Measurements from ENCODE around the gene RHOH.

The RHOH gene

DNA sequence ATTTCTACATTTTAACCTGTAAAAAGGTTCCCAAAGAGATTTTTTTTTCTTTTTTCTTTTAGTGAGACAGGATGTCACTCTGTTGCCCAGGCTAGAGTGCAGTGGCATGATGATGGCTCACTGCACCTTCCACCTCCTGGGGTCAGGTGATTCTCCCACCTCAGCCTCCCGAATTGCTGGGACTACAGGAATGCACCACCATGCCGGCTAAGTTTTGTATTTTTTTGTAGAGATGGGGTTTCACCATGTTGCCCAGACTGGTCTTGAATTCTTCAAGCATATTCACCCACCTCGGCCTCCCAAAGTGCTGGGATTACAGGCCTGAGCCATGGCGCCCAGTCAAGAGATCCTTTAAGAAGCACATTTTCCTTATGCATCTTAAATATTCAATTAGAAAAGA, 12.6 kb downstream of the RHOH start:
- H3K27ac ChIP-seq (ENCODE audit: low read depth, low read length): no peak overlapping the region
- no peaks in the 10 kb centered on the region; the same call in 1 of the 2 replicates for H3K4me1 ChIP-seq (ENCODE audit: insufficient read depth, low read length)
- no peaks in the 10 kb centered on the region for H3K27me3 ChIP-seq (ENCODE audit: insufficient read depth, low read length)
- no peaks in the 10 kb centered on the region for H3K36me3 ChIP-seq (ENCODE audit: insufficient read depth, low read length)
- no peak overlapping the region for H3K4me3 ChIP-seq (ENCODE audit: low read length)
- WGBS: 94% methylated on average over 4 of the region's 4 CpGs
- no peak overlapping the region for H3K9ac ChIP-seq (ENCODE audit: low read depth, low read length)
- no peaks in the 10 kb centered on the region for H3K9me3 ChIP-seq (ENCODE audit: insufficient read depth, low read depth, low read length)

DNA sequence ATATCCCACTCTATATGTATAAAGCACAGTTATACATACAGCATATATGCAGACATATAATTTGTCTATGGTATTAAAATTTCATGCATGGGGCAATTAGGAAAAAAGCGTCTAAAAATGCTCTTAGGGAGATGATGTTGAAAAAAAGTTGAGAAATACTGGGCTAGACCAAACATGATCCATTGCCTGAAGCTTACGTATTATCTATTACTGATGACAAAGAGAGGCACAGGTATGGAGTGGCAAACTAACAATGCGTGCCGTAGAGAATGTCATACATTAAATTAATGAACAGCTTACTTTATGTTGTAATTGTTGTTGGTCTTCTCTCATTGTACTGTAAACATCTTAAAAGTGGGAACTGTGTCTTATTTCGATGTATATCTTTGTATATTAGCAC, 13.9 kb downstream of the RHOH start:
- Histone ChIP-seq H3K4me1 (ENCODE audit: insufficient read depth, low read length) (no peaks in the 10 kb centered on the region; the same call in 1 of the 2 replicates), H3K27ac (ENCODE audit: low read depth, low read length) (no peak overlapping the region), H3K9ac (ENCODE audit: low read depth, low read length) (no peak overlapping the region), H3K36me3 (ENCODE audit: insufficient read depth, low read length) (no peaks in the 10 kb centered on the region), H3K4me3 (ENCODE audit: low read length) (no peak overlapping the region), H3K9me3 (ENCODE audit: insufficient read depth, low read depth, low read length) (no peaks in the 10 kb centered on the region), H3K27me3 (ENCODE audit: insufficient read depth, low read length) (no peaks in the 10 kb centered on the region)
- WGBS: 96% methylated on average over 4 of the region's 5 CpGs

DNA sequence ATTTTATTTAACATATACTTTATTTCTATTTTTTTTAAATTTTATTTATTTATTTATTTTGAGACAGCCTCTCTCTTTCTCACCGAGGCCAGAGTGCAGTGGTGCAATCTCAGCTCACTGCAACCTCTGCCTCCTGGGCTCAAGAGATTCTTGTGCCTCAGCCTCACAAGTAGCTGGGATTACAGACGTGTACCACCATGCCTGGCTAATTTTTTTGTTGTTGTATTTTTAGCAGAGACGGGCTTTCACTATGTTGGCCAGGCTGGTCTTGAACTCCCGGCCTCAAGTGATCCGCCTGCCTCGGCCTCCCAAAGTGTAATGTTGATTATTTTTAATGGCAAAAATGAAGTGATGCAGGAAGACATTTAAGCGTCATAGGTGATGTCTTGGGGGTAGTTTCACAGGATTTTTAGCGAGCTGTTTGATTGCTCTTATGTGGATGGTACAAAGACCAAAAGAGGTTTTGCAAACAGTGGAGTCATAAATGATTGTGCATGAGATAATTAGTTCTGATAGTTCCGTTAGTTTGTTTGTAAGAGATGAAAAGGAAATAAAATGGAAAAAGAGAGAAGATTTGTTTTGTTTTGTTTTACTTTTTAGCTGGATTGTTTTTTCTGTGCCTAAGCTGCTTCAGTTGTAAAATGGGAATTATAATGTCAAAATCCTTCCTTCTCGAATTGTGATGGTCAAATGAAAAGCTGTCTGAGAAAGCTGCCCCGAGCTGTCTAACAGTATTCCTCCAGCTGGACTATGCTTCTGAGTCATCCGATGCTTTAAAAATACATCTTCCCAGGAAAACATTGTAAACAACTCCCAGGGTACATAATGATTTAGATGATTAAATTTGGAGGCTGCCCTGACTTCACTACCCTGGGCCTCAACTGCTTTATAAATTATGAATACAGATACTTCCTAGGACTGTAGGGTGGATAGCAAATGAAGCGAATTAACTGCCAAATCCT, 14.7 kb downstream of the RHOH start:
- no peaks in the 10 kb centered on the region for H3K27me3 ChIP-seq (ENCODE audit: insufficient read depth, low read length)
- WGBS: 95% methylated on average over 13 of the region's 13 CpGs
- H3K9me3 ChIP-seq (ENCODE audit: insufficient read depth, low read depth, low read length): no peaks in the 10 kb centered on the region
- H3K4me1 ChIP-seq (ENCODE audit: insufficient read depth, low read length): no peaks in the 10 kb centered on the region
- H3K9ac ChIP-seq (ENCODE audit: low read depth, low read length): no peak overlapping the region
- no peak overlapping the region for H3K4me3 ChIP-seq (ENCODE audit: low read length)
- no peak overlapping the region for H3K27ac ChIP-seq (ENCODE audit: low read depth, low read length)
- no peaks in the 10 kb centered on the region for H3K36me3 ChIP-seq (ENCODE audit: insufficient read depth, low read length)

DNA sequence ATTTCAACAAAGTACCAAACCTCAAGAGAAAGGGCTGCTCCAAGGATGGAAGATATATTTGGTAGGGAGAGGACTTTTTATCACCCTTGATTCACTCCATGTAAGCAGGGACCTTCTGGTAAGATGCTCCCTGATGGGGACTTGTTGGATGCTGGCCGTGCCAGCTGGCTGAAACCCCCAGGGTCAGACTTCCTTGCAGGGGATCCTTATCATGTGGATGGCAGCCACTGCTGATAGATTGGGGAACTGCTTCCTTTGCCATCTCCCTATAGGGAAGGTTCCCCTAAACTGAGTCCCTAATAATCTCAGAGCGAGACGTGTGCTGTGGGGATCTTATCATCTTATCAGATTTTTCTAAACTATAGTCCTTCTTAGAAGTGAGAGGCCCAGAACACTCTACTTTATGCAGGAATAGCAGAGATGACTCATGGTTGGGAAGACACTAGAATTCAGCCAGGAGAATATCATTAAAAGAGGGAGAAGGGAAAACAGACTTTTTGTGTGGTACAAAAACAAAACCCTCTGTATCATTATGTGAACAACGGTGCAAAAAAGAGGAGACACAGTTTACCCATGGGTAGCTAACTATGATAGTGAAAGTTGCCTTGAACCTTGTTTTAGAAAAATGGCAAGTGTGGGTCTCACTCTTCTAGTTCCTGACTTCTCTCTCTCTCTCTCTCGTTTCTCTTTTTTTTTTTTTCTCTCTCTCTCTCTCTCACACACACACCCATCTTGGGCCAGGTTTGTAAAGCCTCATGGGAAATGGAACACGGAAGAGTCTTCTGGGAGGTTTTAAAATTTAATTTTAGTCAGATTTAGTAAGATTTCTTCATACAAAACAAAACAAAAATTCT, 16.1 kb downstream of the RHOH start:
- no peaks in the 10 kb centered on the region for H3K9me3 ChIP-seq (ENCODE audit: insufficient read depth, low read depth, low read length)
- no peaks in the 10 kb centered on the region for H3K27me3 ChIP-seq (ENCODE audit: insufficient read depth, low read length)
- no peak overlapping the region for H3K27ac ChIP-seq (ENCODE audit: low read depth, low read length)
- no peak overlapping the region for H3K4me3 ChIP-seq (ENCODE audit: low read length)
- H3K9ac ChIP-seq (ENCODE audit: low read depth, low read length): no peak overlapping the region
- no peaks in the 10 kb centered on the region for H3K36me3 ChIP-seq (ENCODE audit: insufficient read depth, low read length)
- no peaks in the 10 kb centered on the region for H3K4me1 ChIP-seq (ENCODE audit: insufficient read depth, low read length)
- WGBS: 81% methylated on average over 3 of the region's 6 CpGs

DNA sequence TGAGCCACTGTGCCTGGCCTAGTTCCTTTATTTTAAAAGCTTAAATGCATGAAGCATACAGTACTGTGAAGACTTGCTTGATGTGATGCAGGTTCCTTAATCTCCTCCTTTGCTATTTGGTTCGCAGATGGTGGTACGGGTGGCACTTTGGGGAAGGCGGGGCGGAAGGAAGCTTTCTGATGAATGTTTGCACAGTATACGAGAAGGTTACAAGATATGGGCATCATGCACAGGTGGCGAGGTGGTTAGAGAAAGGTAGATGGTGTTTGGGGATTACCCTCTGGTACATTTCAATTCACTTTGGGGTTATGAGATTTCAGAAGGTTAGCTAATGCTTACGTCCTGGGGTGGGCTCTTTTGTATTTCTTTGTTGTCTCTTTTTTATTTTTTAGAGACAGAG, 17.2 kb downstream of the RHOH start:
- Histone ChIP-seq H3K4me1 (ENCODE audit: insufficient read depth, low read length) (0 out of 2 replicates have a peak, but pooled peaks cover 3% of the 10 kb centered on the region), H3K9me3 (ENCODE audit: insufficient read depth, low read depth, low read length) (no peaks in the 10 kb centered on the region), H3K27ac (ENCODE audit: low read depth, low read length) (no peak overlapping the region), H3K36me3 (ENCODE audit: insufficient read depth, low read length) (no peaks in the 10 kb centered on the region), H3K4me3 (ENCODE audit: low read length) (no peak overlapping the region), H3K27me3 (ENCODE audit: insufficient read depth, low read length) (no peaks in the 10 kb centered on the region), H3K9ac (ENCODE audit: low read depth, low read length) (no peak overlapping the region)
- 96% methylated on average over 7 of the region's 7 CpGs for WGBS

DNA sequence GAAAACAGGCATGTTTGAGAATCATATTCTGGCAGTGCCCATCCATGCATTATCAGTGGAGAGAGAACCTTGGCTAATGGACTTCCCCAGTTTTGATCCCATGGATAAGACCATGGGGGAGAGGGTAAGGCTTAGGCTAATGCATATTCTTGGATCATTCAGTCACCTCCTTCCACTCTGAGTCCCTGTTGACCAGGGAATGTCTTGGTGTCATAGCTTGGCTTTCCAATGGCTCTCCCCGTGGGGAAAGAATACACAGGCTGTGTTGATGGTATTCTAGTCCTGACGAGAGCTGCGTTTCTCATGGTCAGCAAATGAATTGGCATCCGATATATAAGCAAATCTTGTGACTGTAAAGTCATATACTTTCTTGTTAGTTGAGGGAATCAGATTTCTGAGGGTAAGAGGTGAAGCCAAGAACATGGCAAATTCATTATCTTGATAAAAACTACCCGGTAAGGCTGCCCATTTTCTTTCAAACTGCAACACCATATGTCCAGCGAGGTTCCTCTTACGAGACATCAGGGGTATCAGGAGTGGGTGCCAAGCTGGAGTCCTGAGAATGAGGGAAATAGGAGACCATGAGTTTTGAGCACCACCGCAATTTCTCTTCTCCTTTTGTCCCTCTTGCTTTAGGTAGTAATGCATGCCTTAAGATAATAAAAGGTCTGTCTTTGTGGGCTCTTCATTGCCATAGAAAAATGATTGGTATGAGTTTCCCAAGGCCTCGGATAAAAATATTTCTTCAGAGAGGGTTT, 18.0 kb downstream of the RHOH start:
- WGBS: 95% methylated on average over 8 of the region's 9 CpGs
- H3K27ac ChIP-seq (ENCODE audit: low read depth, low read length): no peak overlapping the region
- 0 out of 2 replicates have a peak, but pooled peaks cover 3% of the 10 kb centered on the region for H3K4me1 ChIP-seq (ENCODE audit: insufficient read depth, low read length)
- no peak overlapping the region for H3K4me3 ChIP-seq (ENCODE audit: low read length)
- H3K36me3 ChIP-seq (ENCODE audit: insufficient read depth, low read length): no peaks in the 10 kb centered on the region
- no peaks in the 10 kb centered on the region for H3K27me3 ChIP-seq (ENCODE audit: insufficient read depth, low read length)
- no peaks in the 10 kb centered on the region for H3K9me3 ChIP-seq (ENCODE audit: insufficient read depth, low read depth, low read length)
- H3K9ac ChIP-seq (ENCODE audit: low read depth, low read length): no peak overlapping the region

DNA sequence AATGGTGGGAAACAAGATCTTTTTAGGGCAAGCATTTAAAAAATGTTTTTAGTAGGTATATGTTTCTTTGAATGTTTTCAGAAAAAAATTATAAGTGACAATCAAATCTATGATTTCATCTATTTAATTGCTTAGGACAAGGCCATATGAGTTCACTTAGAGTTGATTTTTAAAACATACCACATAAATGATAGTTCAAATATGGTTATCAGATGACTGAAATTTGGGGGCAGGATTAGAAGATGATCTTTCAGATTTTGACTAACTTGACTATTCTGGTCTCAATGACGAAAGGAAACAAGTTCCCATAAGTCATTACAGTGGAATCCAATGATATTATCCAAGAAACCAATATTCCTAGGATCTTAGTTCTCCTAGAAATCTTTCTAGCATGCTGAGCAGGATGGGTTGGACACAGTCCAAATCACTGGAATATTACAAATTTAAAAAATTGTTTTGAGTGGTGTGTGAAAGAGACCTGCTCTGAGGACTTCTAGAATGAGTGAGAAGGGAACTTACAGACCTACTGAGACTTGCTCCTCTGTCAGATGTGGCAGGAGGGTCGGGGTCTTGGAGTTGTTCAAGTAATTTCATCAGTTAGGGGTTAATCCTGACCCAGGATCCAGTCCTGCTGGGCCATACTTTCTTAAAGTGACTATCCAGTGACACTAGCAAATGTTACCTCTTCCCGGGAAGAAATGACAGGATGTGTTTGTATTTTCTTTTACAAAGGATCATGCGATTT, 20.0 kb downstream of the RHOH start:
- no peaks in the 10 kb centered on the region for H3K36me3 ChIP-seq (ENCODE audit: insufficient read depth, low read length)
- H3K27ac ChIP-seq (ENCODE audit: low read depth, low read length): no peak overlapping the region
- no peaks in the 10 kb centered on the region for H3K27me3 ChIP-seq (ENCODE audit: insufficient read depth, low read length)
- no peak overlapping the region for H3K9ac ChIP-seq (ENCODE audit: low read depth, low read length)
- H3K9me3 ChIP-seq (ENCODE audit: insufficient read depth, low read depth, low read length): no peaks in the 10 kb centered on the region
- 0 out of 2 replicates have a peak, but pooled peaks cover 3% of the 10 kb centered on the region for H3K4me1 ChIP-seq (ENCODE audit: insufficient read depth, low read length)
- H3K4me3 ChIP-seq (ENCODE audit: low read length): no peak overlapping the region
- 84% methylated on average over 4 of the region's 4 CpGs for WGBS

DNA sequence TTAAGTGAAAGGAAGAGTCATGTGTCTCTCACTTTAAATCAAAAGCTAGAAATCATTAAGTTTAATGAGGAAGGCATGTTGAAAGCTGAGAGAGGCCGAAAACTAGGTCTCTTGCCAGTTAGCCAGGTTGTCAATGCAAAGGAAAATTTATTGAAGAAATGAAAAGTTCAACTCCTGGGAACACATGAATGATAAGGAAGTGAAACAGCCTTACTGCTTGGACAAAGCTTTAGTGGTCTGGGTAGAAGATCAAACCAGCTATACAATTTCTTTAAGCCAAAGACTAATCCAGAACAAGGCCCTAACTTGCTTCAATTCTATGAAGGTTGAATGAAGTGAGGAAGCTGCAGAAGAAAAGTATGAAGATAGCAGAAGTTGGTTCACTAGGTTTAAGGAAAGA, 24.9 kb downstream of the RHOH start:
- Histone ChIP-seq H3K9me3 (ENCODE audit: insufficient read depth, low read depth, low read length) (no peaks in the 10 kb centered on the region; the same call in 1 of the 2 replicates), H3K36me3 (ENCODE audit: insufficient read depth, low read length) (no peaks in the 10 kb centered on the region), H3K9ac (ENCODE audit: low read depth, low read length) (no peak overlapping the region), H3K4me1 (ENCODE audit: insufficient read depth, low read length) (0 out of 2 replicates have a peak, but pooled peaks cover 3% of the 10 kb centered on the region), H3K4me3 (ENCODE audit: low read length) (no peak overlapping the region), H3K27me3 (ENCODE audit: insufficient read depth, low read length) (no peaks in the 10 kb centered on the region), H3K27ac (ENCODE audit: low read depth, low read length) (no peak overlapping the region)
- 93% methylated on average over 1 of the region's 1 CpG for WGBS

DNA sequence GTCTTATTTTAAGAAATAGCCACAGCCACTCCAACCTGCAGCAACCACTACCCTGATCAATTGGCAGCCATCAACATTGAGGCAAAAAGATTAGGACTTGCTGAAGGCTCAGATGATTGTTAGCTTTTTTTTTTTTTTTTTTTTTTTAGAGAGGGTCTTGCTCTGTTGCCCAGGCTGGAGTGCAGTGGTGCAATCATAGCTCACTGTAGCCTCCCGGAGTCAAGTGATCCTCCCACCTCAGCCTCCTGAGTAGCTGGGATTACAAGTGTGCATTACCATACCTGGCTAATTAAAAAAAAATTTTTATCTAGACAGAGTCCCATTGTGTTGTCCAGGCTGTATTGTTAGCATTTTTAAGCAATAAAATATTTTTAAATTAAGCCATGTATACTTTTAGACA, 26.5 kb downstream of the RHOH start:
- Histone ChIP-seq H3K36me3 (ENCODE audit: insufficient read depth, low read length) (no peaks in the 10 kb centered on the region), H3K27ac (ENCODE audit: low read depth, low read length) (no peak overlapping the region), H3K4me3 (ENCODE audit: low read length) (no peak overlapping the region), H3K9me3 (ENCODE audit: insufficient read depth, low read depth, low read length) (no peaks in the 10 kb centered on the region; the same call in 1 of the 2 replicates), H3K9ac (ENCODE audit: low read depth, low read length) (no peak overlapping the region), H3K4me1 (ENCODE audit: insufficient read depth, low read length) (0 out of 2 replicates have a peak, but pooled peaks cover 2% of the 10 kb centered on the region), H3K27me3 (ENCODE audit: insufficient read depth, low read length) (no peaks in the 10 kb centered on the region)
- 85% methylated on average over 1 of the region's 1 CpG for WGBS

DNA sequence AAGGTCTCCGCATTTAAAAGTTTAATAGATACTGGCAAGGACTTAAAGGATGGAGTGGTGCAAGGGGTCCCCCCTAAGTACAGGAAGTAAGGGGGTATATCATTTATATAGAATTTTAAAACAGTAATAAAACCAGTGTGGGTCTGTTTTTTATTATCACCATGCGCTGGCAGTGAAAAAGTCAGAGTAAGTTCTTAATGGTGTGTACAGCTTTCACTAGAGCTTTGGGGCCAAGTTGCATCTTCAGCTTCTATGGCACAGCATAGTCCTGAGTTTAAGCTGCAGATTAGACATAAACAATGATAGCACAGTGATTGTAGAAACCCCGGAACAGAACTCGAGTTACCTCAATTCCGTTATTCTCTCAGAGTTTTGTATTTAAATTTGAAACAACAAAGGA, 27.6 kb downstream of the RHOH start:
- 97% methylated on average over 5 of the region's 5 CpGs for WGBS
- no peaks in the 10 kb centered on the region for H3K4me1 ChIP-seq (ENCODE audit: insufficient read depth, low read length)
- H3K27me3 ChIP-seq (ENCODE audit: insufficient read depth, low read length): no peaks in the 10 kb centered on the region
- no peak overlapping the region for H3K4me3 ChIP-seq (ENCODE audit: low read length)
- no peak overlapping the region for H3K27ac ChIP-seq (ENCODE audit: low read depth, low read length)
- no peaks in the 10 kb centered on the region for H3K36me3 ChIP-seq (ENCODE audit: insufficient read depth, low read length)
- no peak overlapping the region for H3K9ac ChIP-seq (ENCODE audit: low read depth, low read length)
- no peaks in the 10 kb centered on the region; the same call in 1 of the 2 replicates for H3K9me3 ChIP-seq (ENCODE audit: insufficient read depth, low read depth, low read length)
